Right lobe of liver (tissue), 4 donors: ENCODE measurements around the gene LUC7L2.
"Not testable (repeated sequence)": the region's sequence is repeated elsewhere in the genome, so short reads cannot be mapped to it uniquely, and the experiment has no call there.

ENCODE experiments used
- POLR2A ChIP-seq: fragments of 450-650 bp; IDR thresholded peaks from one replicate; pipeline ENCODE4 v1.6.1; 2017; ENCODE audit warnings: antibody characterized with exemption, mild to moderate bottlenecking
- TF ChIP-seq, protein P1 (sequence below), 4 donors: fragments of 200-600 bp in 3 of 4; fragments of 450-650 bp in 1 of 4; IDR thresholded peaks; one replicate each; pipeline versions ENCODE4 v1.5.1 to v1.8.0; 2016 to 2022; ENCODE audit warnings: antibody characterized with exemption in 4 of 4, mild to moderate bottlenecking in 2 of 4
- donor health status: DM: no; HTN: no; CAD: no.
- donor health status: DM: no; HTN: no; CAD: no.
- donor health status: DM: no; HTN: yes; CAD: no.

DNA sequence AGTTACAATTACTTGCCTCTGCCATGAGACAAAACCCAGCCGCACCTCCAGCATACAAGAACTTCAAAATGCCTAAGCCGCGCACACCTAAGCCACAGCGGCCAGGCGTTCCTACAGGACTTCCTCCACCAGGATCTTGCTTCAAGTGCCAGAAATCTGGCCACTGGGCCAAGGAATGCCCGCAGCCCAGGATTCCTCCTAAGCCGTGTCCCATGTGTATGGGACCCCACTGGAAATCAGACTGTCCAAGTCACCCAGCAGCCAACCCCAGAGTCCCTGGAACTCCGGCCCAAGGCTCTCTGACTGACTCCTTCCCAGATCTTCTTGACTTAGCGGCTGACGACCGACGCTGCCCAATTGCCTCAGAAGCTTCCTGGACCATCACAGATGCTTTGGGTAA, 103.7 kb downstream of the LUC7L2 start:
- TF ChIP-seq, protein P1, sequence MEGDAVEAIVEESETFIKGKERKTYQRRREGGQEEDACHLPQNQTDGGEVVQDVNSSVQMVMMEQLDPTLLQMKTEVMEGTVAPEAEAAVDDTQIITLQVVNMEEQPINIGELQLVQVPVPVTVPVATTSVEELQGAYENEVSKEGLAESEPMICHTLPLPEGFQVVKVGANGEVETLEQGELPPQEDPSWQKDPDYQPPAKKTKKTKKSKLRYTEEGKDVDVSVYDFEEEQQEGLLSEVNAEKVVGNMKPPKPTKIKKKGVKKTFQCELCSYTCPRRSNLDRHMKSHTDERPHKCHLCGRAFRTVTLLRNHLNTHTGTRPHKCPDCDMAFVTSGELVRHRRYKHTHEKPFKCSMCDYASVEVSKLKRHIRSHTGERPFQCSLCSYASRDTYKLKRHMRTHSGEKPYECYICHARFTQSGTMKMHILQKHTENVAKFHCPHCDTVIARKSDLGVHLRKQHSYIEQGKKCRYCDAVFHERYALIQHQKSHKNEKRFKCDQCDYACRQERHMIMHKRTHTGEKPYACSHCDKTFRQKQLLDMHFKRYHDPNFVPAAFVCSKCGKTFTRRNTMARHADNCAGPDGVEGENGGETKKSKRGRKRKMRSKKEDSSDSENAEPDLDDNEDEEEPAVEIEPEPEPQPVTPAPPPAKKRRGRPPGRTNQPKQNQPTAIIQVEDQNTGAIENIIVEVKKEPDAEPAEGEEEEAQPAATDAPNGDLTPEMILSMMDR (IDR thresholded peaks at IDR 0.05), result not testable (repeated sequence)
- TF ChIP-seq POLR2A, result not testable (repeated sequence)
